ENCODE data around the gene DES. TPM values are rescaled to one million over a fixed set of nuclear protein-coding genes. Genes with fewer than 3 reads are reported as not detected.
A peak's percentile ranks its signal among the peaks of the same experiment; 100 is the strongest.

DES gene
- total RNA-seq, 1 donor from 2014 or later: 182 TPM

- TF ChIP-seq CTCF (IDR thresholded peaks at IDR 0.05): peak in 1 of 3 experiments; percentile 3
- intact Hi-C loops (cut with DNase I): no loop called here
- Histone ChIP-seq H3K27ac (peak overlapping the region; percentile 9 to 62), H3K36me3 (no peaks in the 10 kb centered on the region), H3K9me3 (no peaks in the 10 kb centered on the region), H3K4me1 (peaks cover 6 to 28% of the 10 kb centered on the region in 2 donors), H3K27me3 (no peaks in the 10 kb centered on the region), H3K4me3 (peak overlapping the region; percentile 37 to 50)
- no peak for DNase-seq (ENCODE audit: low spot score in 2 of 2)
Observed at GRCh38 chr2:219419012-219419324, 791 bp downstream of the DES start.

GRCh38 chr2:219419331-219420197 lies 1.4 kb downstream of the DES start:
- DNase-seq (ENCODE audit: low spot score in 2 of 2): no peak
- no peaks in the 10 kb centered on the region for H3K36me3 ChIP-seq
- peak overlapping the region; percentile 9 to 62 for H3K27ac ChIP-seq
- H3K4me3 ChIP-seq: peak overlapping the region in 1 of 2 donors; percentile 50
- intact Hi-C loops (cut with DNase I): no loop called here
- H3K27me3 ChIP-seq: no peaks in the 10 kb centered on the region
- TF ChIP-seq CTCF (IDR thresholded peaks at IDR 0.05): no peak
- H3K4me1 ChIP-seq: peaks cover 6 to 30% of the 10 kb centered on the region in 2 donors
- no peaks in the 10 kb centered on the region for H3K9me3 ChIP-seq

GRCh38 chr2:219420687-219421086 lies 2.5 kb downstream of the DES start:
- H3K27me3 ChIP-seq: no peaks in the 10 kb centered on the region
- H3K36me3 ChIP-seq: no peaks in the 10 kb centered on the region
- H3K27ac ChIP-seq: no peak overlapping the region
- peaks cover 6 to 34% of the 10 kb centered on the region in 2 donors for H3K4me1 ChIP-seq
- H3K4me3 ChIP-seq: no peak overlapping the region
- no peak for DNase-seq (ENCODE audit: low spot score in 2 of 2)
- no peaks in the 10 kb centered on the region for H3K9me3 ChIP-seq
- intact Hi-C loops (cut with DNase I): no loop called here
- no peak for TF ChIP-seq CTCF (IDR thresholded peaks at IDR 0.05)

- H3K27me3 ChIP-seq: no peaks in the 10 kb centered on the region
- no peak overlapping the region for H3K4me3 ChIP-seq
- intact Hi-C loops (cut with DNase I): no loop called here
- peaks cover 6 to 34% of the 10 kb centered on the region in 2 donors for H3K4me1 ChIP-seq
- TF ChIP-seq CTCF (IDR thresholded peaks at IDR 0.05): no peak
- H3K27ac ChIP-seq: no peak overlapping the region
- H3K9me3 ChIP-seq: no peaks in the 10 kb centered on the region
- H3K36me3 ChIP-seq: no peaks in the 10 kb centered on the region
- DNase-seq (ENCODE audit: low spot score in 2 of 2): no peak
Observed at GRCh38 chr2:219421323-219421722, 3.1 kb downstream of the DES start.

GRCh38 chr2:219422952-219423534 lies 4.9 kb downstream of the DES start:
- Histone ChIP-seq H3K27me3 (no peaks in the 10 kb centered on the region), H3K27ac (no peak overlapping the region), H3K4me1 (peaks cover 6 to 20% of the 10 kb centered on the region in 2 donors), H3K9me3 (no peaks in the 10 kb centered on the region), H3K36me3 (no peaks in the 10 kb centered on the region), H3K4me3 (no peak overlapping the region)
- intact Hi-C loops (cut with DNase I): no loop called here
- no peak for TF ChIP-seq CTCF (IDR thresholded peaks at IDR 0.05)
- no peak for DNase-seq (ENCODE audit: low spot score in 2 of 2)
